Activated CD4-positive, alpha-beta memory T cell treated with anti-CD3 and anti-CD28 coated beads for 36 hours (primary cell): ENCODE data around the gene GOLGB1. TPM values are rescaled to one million over a fixed set of nuclear protein-coding genes. Genes with fewer than 3 reads are reported as not detected.
"Not testable (repeated sequence)": the region's sequence is repeated elsewhere in the genome, so short reads cannot be mapped to it uniquely, and the experiment has no call there.

ENCODE experiments used
- CTCF ChIA-PET: fragments of 350-600 bp; sonication (Branson Sonifier 250); formaldehyde crosslinking; loops from one replicate; lab custom pipeline; 2021; ENCODE audit warnings: antibody characterized with exemption, inconsistent platforms; lab: Charles Lee
- POLR2A ChIA-PET: fragments of 350-600 bp; sonication (Branson Sonifier 250); formaldehyde crosslinking; loops from one replicate; lab custom pipeline; 2021; ENCODE audit warnings: antibody characterized with exemption; lab: Charles Lee
- DNase-seq: peaks from one replicate; pipeline ENCODE4 v3.0.0-alpha.2; 2020
- H3K27ac Mint-ChIP-seq: one replicate; pipeline ENCODE4 v1.8.0; 2021; ENCODE audit warnings: mixed read lengths
- H3K27me3 Mint-ChIP-seq: one replicate; pipeline ENCODE4 v1.8.0; 2021; ENCODE audit warnings: mixed read lengths
- H3K36me3 Mint-ChIP-seq: one replicate; pipeline ENCODE4 v1.8.0; 2021; ENCODE audit warnings: mixed read lengths
- H3K4me1 Mint-ChIP-seq: one replicate; pipeline ENCODE4 v1.8.0; 2021; ENCODE audit warnings: low read depth, mixed read lengths
- H3K4me3 Mint-ChIP-seq: one replicate; pipeline ENCODE4 v1.8.0; 2021; ENCODE audit warnings: mild to moderate bottlenecking, mixed read lengths
- H3K9me3 Mint-ChIP-seq: one replicate; pipeline ENCODE4 v1.8.0; 2021; ENCODE audit warnings: mixed read lengths
- intact Hi-C: fragments of 100-400 bp; cut with micrococcal nuclease; formaldehyde crosslinking; loops from one replicate; pipeline ENCODE4 v1.15.1; 2023
- total RNA-seq, 2 experiments: library from RNA; stranded (reverse); gene quantifications; one replicate each; pipeline ENCODE4 v1.2.3, GENCODE V29; 2021

The GOLGB1 gene
- total RNA-seq, 2 experiments from 2014 or later: 22.7 to 26.0 TPM

- CTCF ChIA-PET: no interaction called here
- Mint-ChIP-seq H3K9me3 (no peaks in the 10 kb centered on the region), H3K36me3 (peaks cover 38% of the 10 kb centered on the region)
Measured at GRCh38 chr3:121707531-121708273, 41.8 kb downstream of the GOLGB1 start.

GRCh38 chr3:121705541-121705940, 44.0 kb downstream of the GOLGB1 start:
- intact Hi-C loops: no loop called here
- H3K4me3 Mint-ChIP-seq: no peak overlapping the region

More at GRCh38 chr3:121707531-121708273, 41.8 kb downstream of the GOLGB1 start:
- H3K27ac Mint-ChIP-seq: no peak overlapping the region
- H3K4me1 Mint-ChIP-seq: peaks cover 4% of the 10 kb centered on the region
- POLR2A ChIA-PET: no interaction called here
- intact Hi-C loops: no loop called here
- DNase-seq: no peak
- no peaks in the 10 kb centered on the region for H3K27me3 Mint-ChIP-seq
- H3K4me3 Mint-ChIP-seq: no peak overlapping the region

GRCh38 chr3:121703973-121704372, 45.6 kb downstream of the GOLGB1 start:
- Mint-ChIP-seq H3K27me3 (no peaks in the 10 kb centered on the region), H3K27ac (no peak overlapping the region), H3K36me3 (peaks cover 28% of the 10 kb centered on the region), H3K4me3 (no peak overlapping the region), H3K9me3 (no peaks in the 10 kb centered on the region), H3K4me1 (peaks cover under 1% of the 10 kb centered on the region)
- CTCF ChIA-PET: no interaction called here
- POLR2A ChIA-PET: no interaction called here
- DNase-seq: no peak
- intact Hi-C loops: no loop called here

More at GRCh38 chr3:121705541-121705940, 44.0 kb downstream of the GOLGB1 start:
- Mint-ChIP-seq H3K4me1 (peaks cover 2% of the 10 kb centered on the region), H3K9me3 (no peaks in the 10 kb centered on the region), H3K36me3 (peaks cover 36% of the 10 kb centered on the region), H3K27ac (no peak overlapping the region), H3K27me3 (no peaks in the 10 kb centered on the region)
- no peak for DNase-seq
- POLR2A ChIA-PET: no interaction called here
- CTCF ChIA-PET: interaction anchor here (0.6 kb wide), 1 partner anchor 68 kb away, joined by 3 read pairs; no protein-coding TSS in a partner anchor

GRCh38 chr3:121698901-121699300, 50.6 kb downstream of the GOLGB1 start:
- ChIA-PET POLR2A (no interaction called here), CTCF (no interaction called here)
- intact Hi-C loops: no loop called here
- peaks cover 11% of the 10 kb centered on the region for H3K36me3 Mint-ChIP-seq
- no peaks in the 10 kb centered on the region for H3K4me1 Mint-ChIP-seq
- no peaks in the 10 kb centered on the region for H3K27me3 Mint-ChIP-seq
- no peak overlapping the region for H3K27ac Mint-ChIP-seq
- no peaks in the 10 kb centered on the region for H3K9me3 Mint-ChIP-seq
- no peak overlapping the region for H3K4me3 Mint-ChIP-seq
- DNase-seq: no peak

- H3K27me3 Mint-ChIP-seq: no peaks in the 10 kb centered on the region
- intact Hi-C loops: no loop called here
- no peaks in the 10 kb centered on the region for H3K9me3 Mint-ChIP-seq
- DNase-seq: no peak
- H3K4me1 Mint-ChIP-seq: no peaks in the 10 kb centered on the region
- POLR2A ChIA-PET: no interaction called here
- CTCF ChIA-PET: no interaction called here
- H3K4me3 Mint-ChIP-seq: no peak overlapping the region
- peaks cover 10% of the 10 kb centered on the region for H3K36me3 Mint-ChIP-seq
- H3K27ac Mint-ChIP-seq: no peak overlapping the region
Measured at GRCh38 chr3:121698476-121698875, 51.1 kb downstream of the GOLGB1 start.

- H3K36me3 Mint-ChIP-seq: peaks cover 17% of the 10 kb centered on the region
- H3K4me1 Mint-ChIP-seq: peaks cover 5% of the 10 kb centered on the region
- ChIA-PET CTCF (no interaction called here), POLR2A (no interaction called here)
- no peak overlapping the region for H3K4me3 Mint-ChIP-seq
- intact Hi-C loops: no loop called here
- no peak for DNase-seq
- no peaks in the 10 kb centered on the region for H3K27me3 Mint-ChIP-seq
- no peak overlapping the region for H3K27ac Mint-ChIP-seq
- no peaks in the 10 kb centered on the region for H3K9me3 Mint-ChIP-seq
Measured at GRCh38 chr3:121696186-121696585, 53.4 kb downstream of the GOLGB1 start.

- ChIA-PET POLR2A (no interaction called here), CTCF (no interaction called here)
- Mint-ChIP-seq H3K27ac (no peak overlapping the region), H3K9me3 (no peaks in the 10 kb centered on the region), H3K4me1 (peaks cover 11% of the 10 kb centered on the region), H3K4me3 (no peak overlapping the region), H3K27me3 (no peaks in the 10 kb centered on the region), H3K36me3 (peaks cover 38% of the 10 kb centered on the region)
- no peak for DNase-seq
- intact Hi-C loops: no loop called here
Measured at GRCh38 chr3:121692010-121692699, 57.4 kb downstream of the GOLGB1 start.

- ChIA-PET POLR2A (no interaction called here), CTCF (interaction anchor here (1.3 kb wide), 1 partner anchor 11 kb away, joined by 3 read pairs; no protein-coding TSS in a partner anchor)
- H3K36me3 Mint-ChIP-seq: peaks cover 47% of the 10 kb centered on the region
- peaks cover 11% of the 10 kb centered on the region for H3K4me1 Mint-ChIP-seq
- H3K4me3 Mint-ChIP-seq: no peak overlapping the region
- H3K27me3 Mint-ChIP-seq: no peaks in the 10 kb centered on the region
- peak overlapping the region; percentile 10 for H3K27ac Mint-ChIP-seq
- no peak for DNase-seq
- no peaks in the 10 kb centered on the region for H3K9me3 Mint-ChIP-seq
- intact Hi-C loops: loop anchor here (2.0 kb wide), 1 partner anchor 44 kb away; no protein-coding TSS in a partner anchor
Measured at GRCh38 chr3:121690777-121691405, 58.6 kb downstream of the GOLGB1 start.

- peaks cover 11% of the 10 kb centered on the region for H3K4me1 Mint-ChIP-seq
- H3K4me3 Mint-ChIP-seq, H3K27me3 Mint-ChIP-seq, H3K27ac Mint-ChIP-seq, CTCF ChIA-PET, POLR2A ChIA-PET, H3K9me3 Mint-ChIP-seq, intact Hi-C loops, DNase-seq: not testable (repeated sequence)
- peaks cover 59% of the 10 kb centered on the region for H3K36me3 Mint-ChIP-seq
Measured at GRCh38 chr3:121688747-121689146, 60.8 kb downstream of the GOLGB1 start.

- H3K27ac Mint-ChIP-seq: no peak overlapping the region
- H3K9me3 Mint-ChIP-seq: peaks cover 9% of the 10 kb centered on the region
Measured at GRCh38 chr3:121681792-121682191, 67.7 kb downstream of the GOLGB1 start.

GRCh38 chr3:121677141-121677540, 72.4 kb downstream of the GOLGB1 start:
- H3K36me3 Mint-ChIP-seq: peaks cover 45% of the 10 kb centered on the region
- no peak overlapping the region for H3K27ac Mint-ChIP-seq
- H3K4me1 Mint-ChIP-seq: no peaks in the 10 kb centered on the region
- DNase-seq: no peak
- no peaks in the 10 kb centered on the region for H3K9me3 Mint-ChIP-seq
- no peak overlapping the region for H3K4me3 Mint-ChIP-seq
- intact Hi-C loops: no loop called here
- H3K27me3 Mint-ChIP-seq: no peaks in the 10 kb centered on the region
- POLR2A ChIA-PET: interaction anchor here (1.4 kb wide), 1 partner anchor 17 kb away, joined by 5 read pairs; the partner anchor contains the start of gene HCLS1
- CTCF ChIA-PET: no interaction called here

More at GRCh38 chr3:121681792-121682191, 67.7 kb downstream of the GOLGB1 start:
- ChIA-PET POLR2A (no interaction called here), CTCF (interaction anchor here (1.1 kb wide), 1 partner anchor 13 kb away, joined by 4 read pairs; no protein-coding TSS in a partner anchor)
- H3K4me3 Mint-ChIP-seq: no peak overlapping the region
- H3K4me1 Mint-ChIP-seq: no peaks in the 10 kb centered on the region
- peaks cover 50% of the 10 kb centered on the region for H3K36me3 Mint-ChIP-seq
- DNase-seq: no peak
- intact Hi-C loops: no loop called here
- no peaks in the 10 kb centered on the region for H3K27me3 Mint-ChIP-seq

- Mint-ChIP-seq H3K4me3 (no peak overlapping the region), H3K9me3 (no peaks in the 10 kb centered on the region), H3K36me3 (peaks cover 27% of the 10 kb centered on the region), H3K4me1 (no peaks in the 10 kb centered on the region), H3K27ac (no peak overlapping the region), H3K27me3 (no peaks in the 10 kb centered on the region)
- CTCF ChIA-PET: interaction anchor here (0.6 kb wide), 1 partner anchor 15 kb away, joined by 3 read pairs; no protein-coding TSS in a partner anchor
- DNase-seq: no peak
- POLR2A ChIA-PET: no interaction called here
- intact Hi-C loops: no loop called here
Measured at GRCh38 chr3:121670676-121671075, 78.9 kb downstream of the GOLGB1 start.
